HUDEP-2 (cell line): ENCODE measurements around the gene PCMTD2.
A peak's percentile ranks its signal among the peaks of the same experiment; 100 is the strongest.
"Not testable (repeated sequence)": the region's sequence is repeated elsewhere in the genome, so short reads cannot be mapped to it uniquely, and the experiment has no call there.

Experiments
- DNase-seq, 76 experiments: peaks; one replicate each; lab custom pipeline; 2025; ENCODE audit not compliant: unreplicated experiment in 76 of 76; lab: John Stamatoyannopoulos, UW

PCMTD2 gene

DNA sequence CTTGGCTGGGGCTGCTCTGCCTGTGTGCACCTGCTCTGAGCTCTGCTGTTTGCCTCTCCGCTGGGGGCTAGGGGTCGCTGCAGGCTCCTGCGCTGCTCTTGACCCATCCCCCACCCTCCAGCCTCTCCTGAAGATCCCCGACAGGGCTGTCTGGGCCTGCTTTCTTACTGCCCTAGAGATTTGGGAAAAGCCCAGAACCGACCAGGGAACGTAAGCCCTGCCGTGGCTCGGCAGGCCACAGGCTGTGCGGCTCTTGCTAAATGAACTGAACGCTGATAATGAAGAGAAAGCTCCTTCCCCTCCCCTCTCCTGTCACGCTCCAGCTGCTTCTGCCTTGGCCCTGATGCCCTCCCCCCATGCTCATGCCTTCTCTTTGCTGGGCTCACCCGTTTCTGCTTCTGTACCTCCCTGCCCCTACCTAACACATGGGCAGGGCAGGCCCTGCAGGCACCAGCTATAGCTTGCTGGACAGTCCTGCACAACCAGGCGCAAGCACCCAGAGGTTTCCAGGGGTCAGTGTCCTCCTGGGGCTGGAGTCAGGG, 32.0 kb upstream of the PCMTD2 start:
- DNase-seq, result peak in 3 of 76 experiments; percentile 9 to 28 (median 12)

DNA sequence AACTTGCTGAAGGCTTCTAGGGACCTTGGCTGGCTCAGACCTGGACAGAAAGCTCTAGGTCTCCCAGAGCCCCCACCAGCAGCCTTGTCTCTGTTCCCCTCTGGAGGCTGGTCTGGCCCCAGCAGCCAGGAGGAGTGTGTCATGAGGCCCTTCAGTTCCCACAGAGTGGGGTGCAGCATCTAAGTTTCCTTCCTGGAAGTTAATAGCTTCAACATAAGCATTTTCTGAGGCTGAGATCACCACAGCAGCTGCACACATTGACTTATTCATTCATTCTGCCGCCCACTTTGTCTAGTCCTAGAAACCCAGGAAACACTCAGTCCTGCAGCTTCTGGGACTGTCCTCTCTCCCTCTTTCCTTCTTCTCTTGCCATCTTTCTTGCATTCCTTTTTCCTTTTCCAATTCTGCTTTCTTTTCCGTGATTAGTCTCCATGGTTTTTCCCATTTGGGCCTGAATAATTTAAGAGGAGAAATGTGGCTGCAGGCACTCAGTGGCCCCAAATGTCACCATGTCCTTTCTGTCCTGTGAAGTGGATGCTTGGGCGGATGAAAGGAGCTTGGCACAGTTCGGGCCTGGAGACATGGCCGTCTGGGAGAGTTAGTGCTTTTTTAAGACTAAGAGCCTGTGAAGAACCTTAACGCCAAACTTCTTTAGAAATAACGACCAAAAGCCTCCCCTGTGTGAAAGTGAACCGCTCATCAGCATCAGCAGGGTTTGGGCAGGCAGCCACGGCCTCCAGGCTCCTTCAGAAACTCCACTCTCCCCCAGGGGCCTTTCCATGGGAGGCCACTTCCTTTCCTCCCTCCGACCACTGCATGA, 31.0 kb upstream of the PCMTD2 start:
- DNase-seq, result no peak

DNA sequence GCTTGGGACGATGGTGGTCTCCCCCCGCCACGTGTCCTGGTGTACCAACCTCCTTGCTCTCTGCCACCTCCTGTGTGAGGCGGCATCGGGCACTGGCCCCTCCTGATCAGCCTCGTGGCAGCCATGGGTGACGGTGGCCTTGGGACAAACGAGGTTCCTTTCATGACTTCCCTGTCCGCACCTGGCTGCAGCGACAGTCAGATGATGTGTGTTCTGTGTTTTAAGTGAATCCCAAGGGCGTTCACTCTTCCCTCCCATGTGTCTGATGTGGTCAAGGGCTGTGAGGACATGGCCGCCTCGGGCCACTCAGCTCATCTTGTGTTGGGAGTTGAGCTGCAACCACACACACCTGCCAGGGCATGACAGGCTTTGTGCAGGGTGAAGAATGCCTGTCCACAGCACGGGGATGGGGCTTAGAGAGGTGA, 30.4 kb upstream of the PCMTD2 start:
- no peak for DNase-seq

DNA sequence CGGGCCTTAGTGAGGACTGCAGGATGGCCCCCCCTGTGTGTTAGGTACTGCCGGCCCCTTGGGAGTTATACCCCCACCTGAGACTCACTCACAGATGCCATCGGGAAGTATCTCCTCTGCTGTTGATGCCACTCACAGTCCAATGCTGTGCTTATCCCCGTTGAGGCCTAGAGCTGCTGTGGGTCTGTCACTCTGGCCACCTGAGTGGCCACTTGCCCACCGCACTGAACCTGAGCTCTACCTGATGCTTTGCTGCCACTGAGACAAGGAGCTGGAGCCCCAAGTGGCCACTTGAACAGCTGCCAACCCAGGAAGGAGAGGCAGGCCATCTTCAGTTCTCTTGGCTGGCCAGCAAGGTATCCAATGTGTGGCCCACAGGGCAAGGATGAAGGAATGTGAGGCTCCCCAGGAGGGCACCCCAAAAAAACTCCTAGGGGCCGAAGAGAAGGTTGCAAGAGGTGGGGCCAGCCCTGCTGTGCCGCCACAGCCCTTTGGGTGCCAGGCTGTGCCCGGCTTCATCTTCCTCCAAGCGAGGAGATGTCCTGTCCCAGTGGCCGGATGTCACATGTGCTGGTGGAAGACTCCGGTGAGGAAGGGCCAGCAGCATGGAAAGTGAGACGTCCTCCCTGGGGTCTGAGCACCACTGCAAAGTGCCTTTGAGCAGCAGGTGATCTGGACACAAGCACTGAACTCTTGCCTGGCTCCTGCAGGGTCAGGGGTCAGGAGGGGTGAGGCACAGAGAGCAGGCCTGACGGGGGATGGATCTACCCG, 29.5 kb upstream of the PCMTD2 start:
- no peak for DNase-seq

GRCh38 chr20:64226686-64227580, 28.6 kb upstream of the PCMTD2 start:
- DNase-seq, result no peak

DNA sequence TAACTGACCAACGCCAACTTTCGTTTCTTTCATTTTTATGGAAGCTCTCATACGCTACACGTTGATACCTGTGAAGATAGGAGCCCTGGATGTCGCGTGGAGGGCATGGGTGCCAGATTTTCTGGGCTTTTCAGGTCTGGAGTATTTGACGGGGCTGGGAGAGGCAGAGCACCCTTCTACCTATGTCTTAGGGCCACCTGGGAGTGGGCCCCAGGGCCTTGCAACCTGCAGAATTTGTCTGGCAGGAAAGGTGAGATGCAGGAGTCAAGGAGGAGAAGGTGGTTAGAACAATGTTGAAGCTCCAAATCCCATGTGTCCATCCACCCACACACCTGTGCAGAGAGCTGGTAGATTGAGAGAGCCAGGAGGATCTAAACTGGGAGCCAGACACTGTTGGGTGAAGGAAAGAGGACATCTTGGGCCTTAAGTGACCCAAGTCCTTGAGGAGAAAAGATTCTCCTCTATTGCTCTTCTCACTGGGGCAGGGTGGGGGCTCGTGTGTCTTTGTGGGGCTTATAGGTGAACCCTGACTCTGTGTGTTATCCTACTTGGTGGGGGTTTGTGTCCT, 27.4 kb upstream of the PCMTD2 start:
- DNase-seq, result no peak

GRCh38 chr20:64228751-64229506, 26.6 kb upstream of the PCMTD2 start:
- no peak for DNase-seq

GRCh38 chr20:64229507-64230061, 26.0 kb upstream of the PCMTD2 start:
- DNase-seq, result no peak

GRCh38 chr20:64230461-64231145, 24.9 kb upstream of the PCMTD2 start:
- no peak for DNase-seq

DNA sequence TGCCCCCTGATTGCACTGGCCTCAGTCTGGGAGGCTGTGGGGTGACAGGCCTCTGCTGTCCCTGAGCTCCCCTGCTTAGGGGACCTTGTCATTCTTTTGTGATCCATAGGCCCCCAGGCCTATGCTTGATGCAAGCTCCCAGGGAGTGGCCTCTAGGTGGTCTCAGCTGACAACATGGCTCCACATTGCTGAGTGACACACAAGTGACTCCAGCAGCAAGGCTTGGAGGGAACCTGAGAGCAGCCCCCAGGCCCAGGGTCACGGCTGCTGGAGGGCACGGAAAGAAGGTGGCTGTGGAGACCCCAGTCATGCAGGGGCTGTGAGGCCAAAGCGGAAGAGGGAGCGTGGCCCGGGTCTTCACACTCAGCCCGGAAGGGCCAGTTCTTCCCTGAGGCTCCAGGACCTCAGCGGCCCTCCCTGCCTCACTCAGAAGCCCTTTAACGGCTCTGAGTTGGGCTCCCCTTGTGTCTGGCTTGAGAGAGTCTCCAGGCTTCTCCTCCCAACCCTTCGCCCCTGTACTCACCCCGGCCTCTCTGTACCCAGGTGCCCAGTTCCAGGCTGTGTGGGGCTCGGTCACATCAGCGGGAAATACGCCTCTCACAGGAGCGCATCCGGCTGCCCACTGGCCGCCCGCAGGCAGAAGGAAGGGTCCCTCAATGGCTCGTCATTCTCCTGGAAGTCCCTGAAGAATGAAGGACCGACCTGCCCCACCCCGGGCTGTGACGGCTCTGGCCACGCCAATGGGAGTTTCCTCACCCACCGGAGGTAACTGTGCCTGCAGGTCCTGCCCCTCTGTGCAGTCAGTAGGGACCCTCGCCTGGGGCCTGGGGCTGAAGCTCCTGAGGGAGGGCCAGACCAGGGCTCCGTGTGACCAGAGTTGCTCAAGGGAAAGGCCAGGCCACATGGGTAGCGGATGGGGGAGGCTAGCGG, 23.7 kb upstream of the PCMTD2 start:
- DNase-seq, result no peak

DNA sequence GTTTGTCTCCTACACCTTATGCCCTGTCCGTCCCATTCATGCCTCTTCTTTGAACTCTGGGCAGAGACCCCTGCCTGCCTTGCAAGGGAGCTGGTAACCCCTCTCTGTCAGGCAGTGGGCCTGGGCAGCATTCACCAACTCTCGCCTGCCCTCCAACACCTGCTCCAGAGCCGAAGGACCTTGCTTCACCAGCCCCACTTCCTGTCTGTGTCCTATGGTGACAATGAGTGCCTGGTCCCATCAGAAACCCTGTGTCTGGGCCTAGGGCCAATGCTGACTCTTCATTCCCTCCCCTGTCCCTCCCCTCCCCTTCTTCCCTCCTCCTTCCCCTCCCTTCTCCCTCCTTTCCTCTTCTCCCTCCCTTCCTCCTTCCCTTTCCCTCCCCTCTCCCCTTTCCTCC, 22.8 kb upstream of the PCMTD2 start:
- DNase-seq, result peak in 9 of 76 experiments; percentile 6 to 39 (median 19)

GRCh38 chr20:64233725-64234124, 21.8 kb upstream of the PCMTD2 start:
- DNase-seq, result peak in 1 of 76 experiments; percentile 14

DNA sequence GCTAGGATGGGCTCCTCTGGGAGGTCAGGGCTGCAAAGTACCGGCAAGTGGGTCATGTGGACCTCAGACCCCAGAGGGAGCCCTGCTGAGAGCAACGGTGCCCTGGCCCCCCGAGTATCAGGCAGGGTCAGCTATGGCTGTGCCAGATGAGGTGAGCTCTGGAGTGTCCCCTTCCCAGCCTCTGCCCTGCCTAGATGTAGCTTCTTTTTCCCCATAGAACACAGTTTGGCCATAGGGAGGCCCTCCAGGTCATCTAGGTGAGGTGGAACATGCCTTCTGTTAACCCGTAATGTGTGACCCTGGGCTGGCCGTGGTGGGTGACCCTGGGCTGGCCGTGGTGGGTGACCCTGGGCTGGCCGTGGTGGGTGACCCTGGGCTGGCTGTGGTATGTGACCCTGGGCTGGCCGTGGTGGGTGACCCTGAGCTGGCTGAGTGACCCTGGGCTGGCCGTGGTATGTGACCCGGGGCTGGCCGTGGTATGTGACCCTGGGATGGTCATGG, 21.2 kb upstream of the PCMTD2 start:
- no peak for DNase-seq

- DNase-seq, result not testable (repeated sequence)
These were observed 20.5 kb upstream of the PCMTD2 start for GRCh38 chr20:64234921-64235565.

- no peak for DNase-seq
These were observed 19.1 kb upstream of the PCMTD2 start for GRCh38 chr20:64236137-64237088.

- DNase-seq, result no peak
These were observed 18.2 kb upstream of the PCMTD2 start for GRCh38 chr20:64237316-64237715.
